ENCODE results near the gene RBM20. TPM values are rescaled to one million over a fixed set of nuclear protein-coding genes. Genes with fewer than 3 reads are reported as not detected.

RBM20 gene
- total RNA-seq, 4 donors from 2014 or later = 7.4 to 18.4 (median 10.2) TPM

- in situ Hi-C loops (cut with MboI; ENCODE audit: low sequenced_read_pairs in 4 of 4) (no loop called here), intact Hi-C loops (cut with DNase I; ENCODE audit: low total_unique reads) (no loop called here)
- Histone ChIP-seq H3K27ac (no peak overlapping the region), H3K4me1 (peaks cover 0 to 4% of the 10 kb centered on the region in 2 donors), H3K4me3 (no peak overlapping the region), H3K9me3 (no peaks in the 10 kb centered on the region), H3K36me3 (peaks cover 0 to 10% of the 10 kb centered on the region in 2 donors), H3K27me3 (no peaks in the 10 kb centered on the region)
- ATAC-seq (no peak), DNase-seq (no peak)
- TF ChIP-seq, protein P1, sequence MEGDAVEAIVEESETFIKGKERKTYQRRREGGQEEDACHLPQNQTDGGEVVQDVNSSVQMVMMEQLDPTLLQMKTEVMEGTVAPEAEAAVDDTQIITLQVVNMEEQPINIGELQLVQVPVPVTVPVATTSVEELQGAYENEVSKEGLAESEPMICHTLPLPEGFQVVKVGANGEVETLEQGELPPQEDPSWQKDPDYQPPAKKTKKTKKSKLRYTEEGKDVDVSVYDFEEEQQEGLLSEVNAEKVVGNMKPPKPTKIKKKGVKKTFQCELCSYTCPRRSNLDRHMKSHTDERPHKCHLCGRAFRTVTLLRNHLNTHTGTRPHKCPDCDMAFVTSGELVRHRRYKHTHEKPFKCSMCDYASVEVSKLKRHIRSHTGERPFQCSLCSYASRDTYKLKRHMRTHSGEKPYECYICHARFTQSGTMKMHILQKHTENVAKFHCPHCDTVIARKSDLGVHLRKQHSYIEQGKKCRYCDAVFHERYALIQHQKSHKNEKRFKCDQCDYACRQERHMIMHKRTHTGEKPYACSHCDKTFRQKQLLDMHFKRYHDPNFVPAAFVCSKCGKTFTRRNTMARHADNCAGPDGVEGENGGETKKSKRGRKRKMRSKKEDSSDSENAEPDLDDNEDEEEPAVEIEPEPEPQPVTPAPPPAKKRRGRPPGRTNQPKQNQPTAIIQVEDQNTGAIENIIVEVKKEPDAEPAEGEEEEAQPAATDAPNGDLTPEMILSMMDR (IDR thresholded peaks at IDR 0.05 in 4 of 5, conservative IDR thresholded peaks at IDR 0.05 in 1 of 5) = no peak
- TF ChIP-seq POLR2A (IDR thresholded peaks at IDR 0.05) = no peak
These were observed 166.5 kb downstream of the RBM20 start for GRCh38 chr10:110810625-110811024.

DNA sequence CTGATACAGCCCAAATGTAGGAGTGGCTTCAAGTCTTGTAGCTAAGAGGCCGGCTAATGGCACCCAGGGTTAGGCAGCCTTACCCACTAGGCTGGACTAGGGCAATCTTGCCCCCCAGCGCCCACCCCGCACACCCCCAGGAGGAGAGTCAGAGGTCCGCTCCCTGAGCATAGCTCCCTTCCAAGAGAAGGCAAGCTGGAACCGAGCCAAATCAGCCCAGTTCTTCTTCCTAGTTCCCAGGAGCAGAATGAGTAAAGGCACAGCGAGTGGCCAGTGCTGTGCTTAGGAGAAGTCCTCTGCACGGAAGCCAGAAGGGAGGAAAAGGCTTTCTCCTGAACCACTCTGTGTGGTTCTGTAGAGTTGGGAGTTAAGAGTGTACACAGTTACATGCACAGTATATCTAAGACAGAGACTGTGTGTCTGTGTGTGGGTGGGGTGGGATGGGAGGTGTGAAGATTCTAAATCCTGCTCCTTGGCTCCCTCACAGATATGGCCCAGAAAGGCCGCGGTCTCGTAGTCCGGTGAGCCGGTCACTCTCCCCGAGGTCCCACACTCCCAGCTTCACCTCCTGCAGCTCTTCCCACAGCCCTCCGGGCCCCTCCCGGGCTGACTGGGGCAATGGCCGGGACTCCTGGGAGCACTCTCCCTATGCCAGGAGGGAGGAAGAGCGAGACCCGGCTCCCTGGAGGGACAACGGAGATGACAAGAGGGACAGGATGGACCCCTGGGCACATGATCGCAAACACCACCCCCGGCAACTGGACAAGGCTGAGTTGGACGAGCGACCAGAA is 167.8 kb downstream of the RBM20 start:
- Histone ChIP-seq H3K27me3 (no peaks in the 10 kb centered on the region), H3K36me3 (peaks cover 0 to 10% of the 10 kb centered on the region in 2 donors), H3K4me3 (no peak overlapping the region), H3K27ac (no peak overlapping the region), H3K9me3 (no peaks in the 10 kb centered on the region), H3K4me1 (peaks cover 0 to 4% of the 10 kb centered on the region in 2 donors)
- in situ Hi-C loops (cut with MboI; ENCODE audit: low sequenced_read_pairs in 4 of 4) = no loop called here
- DNase-seq (no peak), ATAC-seq (peak in 1 of 2 donors; percentile 37)
- no peak for TF ChIP-seq POLR2A (IDR thresholded peaks at IDR 0.05)
- TF ChIP-seq, protein P1 (IDR thresholded peaks at IDR 0.05 in 4 of 5, conservative IDR thresholded peaks at IDR 0.05 in 1 of 5) = no peak
- intact Hi-C loops (cut with DNase I; ENCODE audit: low total_unique reads) = no loop called here

DNA sequence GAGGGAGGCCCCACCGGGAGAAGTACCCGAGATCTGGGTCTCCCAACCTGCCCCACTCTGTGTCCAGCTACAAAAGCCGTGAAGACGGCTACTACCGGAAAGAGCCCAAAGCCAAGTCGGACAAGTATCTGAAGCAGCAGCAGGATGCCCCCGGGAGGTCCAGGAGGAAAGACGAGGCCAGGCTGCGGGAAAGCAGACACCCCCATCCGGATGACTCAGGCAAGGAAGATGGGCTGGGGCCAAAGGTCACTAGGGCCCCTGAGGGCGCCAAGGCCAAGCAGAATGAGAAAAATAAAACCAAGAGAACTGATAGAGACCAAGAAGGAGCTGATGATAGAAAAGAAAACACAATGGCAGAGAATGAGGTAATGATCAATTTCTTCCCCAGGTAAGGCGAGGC is 168.4 kb downstream of the RBM20 start:
- ATAC-seq = no peak
- no peaks in the 10 kb centered on the region for H3K27me3 ChIP-seq
- in situ Hi-C loops (cut with MboI; ENCODE audit: low sequenced_read_pairs in 4 of 4) = no loop called here
- H3K4me1 ChIP-seq = peaks cover 4 to 6% of the 10 kb centered on the region in 2 donors
- H3K27ac ChIP-seq = no peak overlapping the region
- no peaks in the 10 kb centered on the region for H3K9me3 ChIP-seq
- TF ChIP-seq POLR2A (IDR thresholded peaks at IDR 0.05) = no peak
- TF ChIP-seq, protein P1 (IDR thresholded peaks at IDR 0.05 in 4 of 5, conservative IDR thresholded peaks at IDR 0.05 in 1 of 5) = no peak
- DNase-seq = no peak
- intact Hi-C loops (cut with DNase I; ENCODE audit: low total_unique reads) = no loop called here
- no peak overlapping the region for H3K4me3 ChIP-seq
- H3K36me3 ChIP-seq = peaks cover 0 to 10% of the 10 kb centered on the region in 2 donors

- intact Hi-C loops (cut with DNase I; ENCODE audit: low total_unique reads) (no loop called here), in situ Hi-C loops (cut with MboI; ENCODE audit: low sequenced_read_pairs in 4 of 4) (no loop called here)
- Histone ChIP-seq H3K27ac (no peak overlapping the region), H3K9me3 (no peaks in the 10 kb centered on the region), H3K4me3 (no peak overlapping the region), H3K36me3 (peaks cover 0 to 10% of the 10 kb centered on the region in 2 donors), H3K27me3 (no peaks in the 10 kb centered on the region), H3K4me1 (peaks cover 16 to 17% of the 10 kb centered on the region in 2 donors)
- no peak for DNase-seq
- TF ChIP-seq, protein P1 (IDR thresholded peaks at IDR 0.05 in 4 of 5, conservative IDR thresholded peaks at IDR 0.05 in 1 of 5) = no peak
- TF ChIP-seq POLR2A (IDR thresholded peaks at IDR 0.05) = no peak
- no peak for ATAC-seq
These were observed 169.8 kb downstream of the RBM20 start for GRCh38 chr10:110813743-110814472.
